LNCaP clone FGC (cell line): ENCODE data around the gene DKK3.

Source experiments
- DNase-seq: peaks from one replicate; pipeline ENCODE4 v3.0.0-alpha.2; 2011; ENCODE audit warnings: low read depth
- H3K4me3 ChIP-seq: 2 replicates; pipeline ENCODE4 v1.5.1; 2011; ENCODE audit warnings: mild to moderate bottlenecking, low read depth, low read length, control low read depth
- TF ChIP-seq, protein P1 (sequence below): IDR thresholded peaks from 2 replicates; pipeline ENCODE4 v1.5.1; 2012; ENCODE audit warnings: mild to moderate bottlenecking; ENCODE audit not compliant: control insufficient read depth, insufficient read depth; ENCODE audit errors: extremely low read depth

DKK3 gene

DNA sequence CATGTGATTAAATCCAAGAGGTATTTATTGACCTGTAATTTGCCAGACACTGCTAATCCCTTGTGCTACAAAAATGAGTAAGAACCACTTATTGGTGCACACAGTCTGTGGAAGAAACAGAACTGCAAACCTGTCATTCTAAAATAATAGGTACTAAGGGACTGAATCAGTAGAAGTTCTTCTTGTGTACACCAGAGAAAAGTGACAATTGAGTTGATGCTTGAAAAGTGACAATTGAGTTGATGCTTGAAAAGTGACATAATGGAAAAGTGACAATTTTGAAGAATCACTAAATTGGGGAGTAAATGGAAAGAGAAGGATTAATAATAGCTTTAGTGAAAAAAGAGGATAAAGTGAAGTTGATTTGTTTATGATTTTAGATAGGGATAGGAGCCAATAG is 56.4 kb downstream of the DKK3 start:
- H3K4me3 ChIP-seq = no peak overlapping the region
- TF ChIP-seq, protein P1, sequence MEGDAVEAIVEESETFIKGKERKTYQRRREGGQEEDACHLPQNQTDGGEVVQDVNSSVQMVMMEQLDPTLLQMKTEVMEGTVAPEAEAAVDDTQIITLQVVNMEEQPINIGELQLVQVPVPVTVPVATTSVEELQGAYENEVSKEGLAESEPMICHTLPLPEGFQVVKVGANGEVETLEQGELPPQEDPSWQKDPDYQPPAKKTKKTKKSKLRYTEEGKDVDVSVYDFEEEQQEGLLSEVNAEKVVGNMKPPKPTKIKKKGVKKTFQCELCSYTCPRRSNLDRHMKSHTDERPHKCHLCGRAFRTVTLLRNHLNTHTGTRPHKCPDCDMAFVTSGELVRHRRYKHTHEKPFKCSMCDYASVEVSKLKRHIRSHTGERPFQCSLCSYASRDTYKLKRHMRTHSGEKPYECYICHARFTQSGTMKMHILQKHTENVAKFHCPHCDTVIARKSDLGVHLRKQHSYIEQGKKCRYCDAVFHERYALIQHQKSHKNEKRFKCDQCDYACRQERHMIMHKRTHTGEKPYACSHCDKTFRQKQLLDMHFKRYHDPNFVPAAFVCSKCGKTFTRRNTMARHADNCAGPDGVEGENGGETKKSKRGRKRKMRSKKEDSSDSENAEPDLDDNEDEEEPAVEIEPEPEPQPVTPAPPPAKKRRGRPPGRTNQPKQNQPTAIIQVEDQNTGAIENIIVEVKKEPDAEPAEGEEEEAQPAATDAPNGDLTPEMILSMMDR = no peak
- DNase-seq = no peak

DNA sequence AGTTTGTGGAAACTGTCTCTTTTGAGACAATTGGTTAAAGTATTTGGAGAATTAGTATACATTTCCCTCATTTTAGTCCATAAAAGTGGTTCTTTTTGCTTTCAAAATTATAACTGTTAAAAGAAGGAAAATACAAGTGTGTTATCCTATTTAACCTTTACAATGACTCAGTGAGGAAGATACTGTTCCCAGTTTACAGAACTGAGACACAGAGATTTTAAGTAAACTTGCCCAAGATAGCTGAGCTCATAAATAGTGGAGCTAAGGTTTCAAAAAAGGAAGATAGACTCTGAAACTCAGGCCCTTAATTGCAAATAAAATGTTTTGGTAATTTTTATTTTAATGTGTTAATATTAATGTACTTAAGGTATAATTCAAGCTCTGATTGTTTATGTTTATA is 58.9 kb downstream of the DKK3 start:
- H3K4me3 ChIP-seq = no peak overlapping the region
- TF ChIP-seq, protein P1 = no peak
- DNase-seq = no peak

DNA sequence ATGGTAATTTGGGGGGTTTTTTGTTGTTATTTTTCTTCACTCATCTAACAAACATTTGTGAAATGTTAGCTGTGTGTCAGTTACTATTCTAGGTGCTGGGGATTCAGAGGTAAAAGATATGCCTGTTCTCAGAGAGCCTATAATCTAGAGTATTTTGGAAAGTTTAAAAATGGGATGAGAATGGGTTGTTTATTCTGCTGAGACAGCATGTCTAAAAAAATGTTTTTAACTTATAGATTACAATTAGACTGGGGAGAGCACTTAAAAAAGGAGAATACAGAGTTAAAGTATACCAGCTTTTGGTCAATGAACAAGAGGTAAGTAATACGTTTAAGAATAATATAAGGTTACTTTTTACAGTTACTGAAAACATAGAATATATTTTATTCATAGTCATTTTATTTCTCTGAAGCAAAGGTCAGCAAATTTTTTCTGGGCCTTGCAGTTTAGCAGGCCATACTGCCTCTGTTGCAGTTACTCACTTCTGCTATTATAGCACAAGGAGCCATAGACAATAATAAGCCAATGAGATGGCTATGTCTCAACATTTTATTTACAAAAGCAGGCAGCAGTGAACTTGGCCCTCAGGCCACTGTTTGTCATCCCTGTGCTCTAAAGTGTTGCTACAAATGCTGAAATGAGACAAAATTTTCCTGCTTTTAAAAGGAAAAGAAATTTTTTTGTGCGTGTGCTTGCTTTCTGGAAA is 60.0 kb downstream of the DKK3 start:
- no peak overlapping the region for H3K4me3 ChIP-seq
- no peak for DNase-seq
- TF ChIP-seq, protein P1 = no peak

DNA sequence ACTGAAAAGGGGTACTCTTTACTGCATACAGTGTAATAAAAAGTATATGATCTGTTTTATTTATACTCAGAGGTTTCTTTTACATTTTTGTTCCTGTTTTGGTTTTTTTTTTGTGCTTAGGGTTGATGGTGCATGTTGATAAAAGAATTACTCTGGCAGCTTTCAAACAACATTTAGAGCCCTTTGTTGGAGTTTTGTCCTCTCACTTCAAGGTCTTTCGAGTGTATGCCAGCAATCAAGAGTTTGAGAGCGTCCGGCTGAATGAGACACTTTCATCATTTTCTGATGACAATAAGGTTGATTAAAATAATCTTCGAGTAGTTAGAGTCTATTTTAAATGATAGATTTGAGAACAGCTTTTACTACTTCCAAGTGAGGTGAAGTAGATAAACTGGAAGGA is 60.6 kb downstream of the DKK3 start:
- TF ChIP-seq, protein P1 = no peak
- no peak overlapping the region for H3K4me3 ChIP-seq
- no peak for DNase-seq

DNA sequence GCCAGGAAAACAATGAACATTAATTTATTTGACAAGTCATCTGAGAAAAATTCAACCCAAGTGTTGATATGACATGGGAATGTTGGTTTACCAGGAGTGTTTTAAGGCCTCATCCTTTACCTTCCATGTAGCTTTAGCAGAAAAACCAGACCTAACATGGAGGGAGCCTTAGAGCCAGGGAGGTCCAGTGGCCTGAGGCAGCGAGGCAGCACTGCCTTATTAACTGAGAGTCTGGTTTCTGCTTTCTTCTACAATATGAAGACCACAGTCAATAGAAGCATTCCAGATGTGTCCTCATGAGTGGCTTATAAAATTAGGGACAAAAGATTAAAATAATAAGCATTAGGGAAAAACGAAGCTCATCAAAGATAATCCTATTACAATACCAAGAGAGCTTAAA is 61.5 kb downstream of the DKK3 start:
- TF ChIP-seq, protein P1 = no peak
- H3K4me3 ChIP-seq = no peak overlapping the region
- no peak for DNase-seq

DNA sequence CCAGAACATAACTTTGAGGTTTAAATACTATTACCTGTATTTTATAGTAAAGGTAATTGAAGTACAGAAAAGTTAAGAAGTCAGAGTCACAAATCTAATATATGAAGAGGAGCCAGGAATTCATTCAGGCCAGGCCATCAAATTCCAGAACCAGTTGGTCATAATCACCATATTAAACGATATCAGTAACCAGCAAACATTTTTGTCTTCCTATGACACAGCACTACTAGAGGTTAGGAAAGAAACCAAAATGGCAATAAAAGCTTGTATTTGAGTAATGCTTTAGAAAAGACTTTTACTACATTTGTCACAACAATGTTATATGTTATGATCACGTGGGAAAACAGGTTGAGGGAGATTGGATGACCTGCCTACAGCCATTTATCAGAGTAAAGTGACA is 62.2 kb downstream of the DKK3 start:
- H3K4me3 ChIP-seq = no peak overlapping the region
- TF ChIP-seq, protein P1 = no peak
- DNase-seq = no peak

DNA sequence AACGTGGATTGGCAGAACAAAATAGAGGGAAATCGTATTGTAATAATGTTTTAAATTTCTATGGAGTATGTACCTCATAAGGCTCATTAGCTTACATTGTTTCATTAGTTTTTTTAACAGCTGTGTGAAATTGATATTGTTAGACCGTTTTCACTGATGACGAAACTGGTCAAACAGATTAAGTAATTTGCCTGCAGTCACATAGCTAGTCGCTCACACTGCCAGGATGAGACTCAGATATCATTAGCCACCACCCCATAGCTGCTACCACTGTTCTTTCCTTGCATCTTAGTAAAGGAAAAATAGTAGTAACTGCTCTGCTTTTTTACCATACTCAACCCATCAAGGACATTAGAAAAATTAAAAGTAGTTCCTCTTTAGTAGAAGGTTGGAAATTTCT is 64.0 kb downstream of the DKK3 start:
- TF ChIP-seq, protein P1 = no peak
- no peak overlapping the region for H3K4me3 ChIP-seq
- DNase-seq = no peak
